GM12878 (cell line): ENCODE results near the gene MARS1. TPM values are rescaled to one million over a fixed set of nuclear protein-coding genes. Genes with fewer than 3 reads are reported as not detected.

Source experiments
- ATAC-seq: fragments of 200-7000 bp; cut with Tn5 transposase; 3 replicates; pipeline ENCODE4 v1.9.1; 2020; ENCODE audit warnings: mild to moderate bottlenecking, moderate library complexity
- BruUV-seq: library from RNA; stranded (reverse); fragments of 400-500 nt; replicated peaks from 2 replicates; lab custom pipeline; 2021; lab: Mats Ljungman, UMichigan
- CTCF ChIA-PET: fragments of 300-600 bp; sonication (Branson Sonifier 250); formaldehyde crosslinking; extraction: SDS; loops from one replicate; lab custom pipeline; 2021; ENCODE audit warnings: inconsistent platforms; lab: Yijun Ruan, JAX
- POLR2A ChIA-PET: fragments of 350-600 bp; formaldehyde crosslinking; extraction: SDS; loops from one replicate; lab custom pipeline; 2021; ENCODE audit warnings: inconsistent platforms; lab: Charles Lee
- RAD21 ChIA-PET: fragments of 300-600 bp; sonication (Branson Sonifier 250); formaldehyde crosslinking; loops from one replicate; lab custom pipeline; 2023; ENCODE audit warnings: antibody characterized with exemption; ENCODE audit not compliant: unreplicated experiment; lab: Charles Lee
- SMC1A ChIA-PET: fragments of 300-600 bp; sonication (Branson Sonifier 250); formaldehyde crosslinking; loops from one replicate; lab custom pipeline; 2023; ENCODE audit not compliant: unreplicated experiment, uncharacterized antibody; lab: Charles Lee
- DNase-seq: peaks from one replicate; pipeline ENCODE4 v3.0.0-alpha.2; 2011; ENCODE audit warnings: low read depth, low spot score
- FAIRE-seq: peaks from 3 replicates; lab custom pipeline; 2011; peaks lifted over from hg19 to GRCh38; lab: Jason Lieb, UNC
- H2AFZ ChIP-seq: 2 replicates; pipeline ENCODE4 v1.6.0; 2011; ENCODE audit warnings: low read depth, low read length, control low read depth; ENCODE audit not compliant: control insufficient read depth
- H3K27ac ChIP-seq: 2 replicates; pipeline ENCODE4 v1.5.1; 2011; ENCODE audit warnings: control low read depth; ENCODE audit not compliant: control insufficient read depth, insufficient read depth
- H3K27me3 ChIP-seq, 2 experiments: replicated peaks in 1 of 2; 2 replicates each; pipeline versions ENCODE4 v1.6.0 to v1.6.1; 2011; ENCODE audit warnings: low read length in 1 of 2; ENCODE audit not compliant: control insufficient read depth in 2 of 2, insufficient read depth in 2 of 2
- H3K36me3 ChIP-seq, 2 experiments: 2 replicates each; pipeline ENCODE4 v1.5.1; 2011; ENCODE audit warnings: low read length in 1 of 2; ENCODE audit not compliant: control insufficient read depth in 2 of 2, insufficient read depth in 2 of 2
- H3K4me1 ChIP-seq: 2 replicates; pipeline ENCODE4 v1.6.1; 2011; ENCODE audit warnings: mild to moderate bottlenecking, low read length, moderate library complexity, mixed read lengths; ENCODE audit not compliant: control insufficient read depth, insufficient read depth
- H3K4me2 ChIP-seq: 2 replicates; pipeline ENCODE4 v1.6.0; 2011; ENCODE audit warnings: control low read depth; ENCODE audit not compliant: control insufficient read depth, insufficient read depth
- H3K4me3 ChIP-seq: fragments of 200-600 bp; sonication (generic); 2 replicates; pipeline ENCODE4 v1.5.1; 2016
- H3K79me2 ChIP-seq: 2 replicates; pipeline ENCODE4 v1.6.0; 2011; ENCODE audit warnings: low read length; ENCODE audit not compliant: control insufficient read depth, insufficient read depth
- H3K9ac ChIP-seq: 2 replicates; pipeline ENCODE4 v1.8.0; 2011; ENCODE audit warnings: low read length, control low read depth, mixed read lengths; ENCODE audit not compliant: control insufficient read depth, insufficient read depth
- H3K9me3 ChIP-seq: replicated peaks from 3 replicates; pipeline ENCODE4 v1.5.1; 2011; ENCODE audit warnings: mild to moderate bottlenecking, low read length; ENCODE audit not compliant: control insufficient read depth, insufficient read depth
- H4K20me1 ChIP-seq: 2 replicates; pipeline ENCODE4 v1.6.0; 2011; ENCODE audit not compliant: control insufficient read depth, insufficient read depth
- MXI1 ChIP-seq: fragments of 150-350 bp; IDR thresholded peaks from 2 replicates; pipeline ENCODE4 v1.6.1; 2011; ENCODE audit warnings: low read depth, mild to moderate bottlenecking, inconsistent platforms, low read length, improper control_type of control experiment
- NBN ChIP-seq: fragments of 450-650 bp; IDR thresholded peaks from 2 replicates; pipeline ENCODE4 v1.6.1; 2016
- WGBS: methylation state at CpG from one replicate; pipeline ENCODE4 v1.1.6; 2016; ENCODE audit warnings: low lambda C conversion rate; ENCODE audit not compliant: insufficient replicate concordance, insufficient coverage; ENCODE audit errors: missing lambda C conversion rate; 5-methylcytosine and 5-hydroxymethylcytosine counted together
- in situ Hi-C: fragments of 300-500 bp; cut with MboI; formaldehyde crosslinking; loops from 9 replicates; pipeline ENCODE4 v1.14.3; 2018; ENCODE audit warnings: mixed read lengths
- intact Hi-C: fragments of 100-400 bp; cut with micrococcal nuclease; formaldehyde crosslinking; loops from one replicate; pipeline ENCODE4 v1.14.2; 2022; ENCODE audit not compliant: unreplicated experiment
- polyA plus RNA-seq, 11 experiments: library from polyadenylated mRNA; depleted of rRNA in 4 of 11; unstranded in 6 of 11; stranded (reverse) in 5 of 11; fragments of >200 nt; fragmentation: Nextera tagmentation in 4 of 11; fragmentation: Illumina TruSeq in 1 of 11; extraction: Ambion mirVana in 4 of 11; extraction: Trizol in 1 of 11; gene quantifications; 1 replicate in 1 of 11; 2 replicates in 10 of 11; pipeline versions ENCODE4 v1.2.1 to v1.2.3, GENCODE V29; 2011 to 2016; ENCODE audit warnings: inconsistent platforms in 2 of 11, missing spikeins in 2 of 11, low read depth in 1 of 11
- total RNA-seq, 4 experiments: library from RNA; depleted of rRNA in 3 of 4; stranded (reverse); fragments of >200 nt in 3 of 4; fragmentation: Illumina TruSeq in 1 of 4; extraction: Trizol in 1 of 4; gene quantifications; 2 replicates each; pipeline versions ENCODE4 v1.2.1 to v1.2.3, GENCODE V29; 2013 to 2021
- TF ChIP-seq, protein P1 (sequence below): IDR thresholded peaks from 2 replicates; pipeline ENCODE4 v1.6.1; 2012; ENCODE audit warnings: low read depth, low read length, improper control_type of control experiment
- TF ChIP-seq, protein P2 (sequence below): fragments of 450-650 bp; conservative IDR thresholded peaks from 2 replicates; pipeline ENCODE4 v1.6.1; 2017; ENCODE audit warnings: mild to moderate bottlenecking, moderate library complexity

Gene MARS1
- total and polyA plus RNA-seq, 10 of the 15 experiments (the other 5 are each of a cell fraction or from before 2014, with no cell fraction given), result 72.3 to 270 (median 153) TPM

DNA sequence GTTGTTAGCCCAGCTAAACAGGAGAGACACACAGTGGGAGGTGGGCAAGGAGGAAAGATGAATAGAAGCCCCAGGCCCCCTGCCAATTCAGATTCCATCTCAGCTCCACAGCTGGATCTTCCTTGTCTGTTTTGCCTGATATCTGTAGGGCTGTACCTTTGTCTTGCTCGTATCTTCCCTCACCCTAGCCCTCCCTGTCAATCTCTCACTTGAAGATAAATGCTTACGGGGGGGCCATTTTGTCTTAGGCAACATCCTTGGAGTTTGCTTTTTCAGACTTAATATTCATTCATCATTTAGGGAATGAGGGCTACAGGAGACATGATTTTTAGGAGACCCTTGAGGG lies 64.4 kb downstream of the MARS1 start:
- no peak overlapping the region for H3K4me3 ChIP-seq
- CTCF ChIA-PET, result interaction anchor here (1.3 to 1.8 kb wide), 3 partner anchors 9 to 33 kb away, joined by 4 to 9 read pairs (median 5); no protein-coding TSS in a partner anchor
- no peaks in the 10 kb centered on the region for H3K9me3 ChIP-seq
- POLR2A ChIA-PET, result interaction anchor here (0.6 kb wide), 1 partner anchor 253 kb away, joined by 3 read pairs; no protein-coding TSS in a partner anchor
- H3K27me3 ChIP-seq, result peaks cover 0 to 3% of the 10 kb centered on the region in 2 experiments; a peak in 2 of 4 replicates
- WGBS, result 31% methylated on average over 2 of the region's 2 CpGs
- intact Hi-C loops, result no loop called here
- no peak for DNase-seq
- H3K4me1 ChIP-seq, result 0 out of 2 replicates have a peak, but pooled peaks cover 2% of the 10 kb centered on the region
- no peak overlapping the region for H3K4me2 ChIP-seq
- no peak overlapping the region for H3K9ac ChIP-seq
- in situ Hi-C loops, result no loop called here
- no peaks in the 10 kb centered on the region for H3K79me2 ChIP-seq
- TF ChIP-seq NBN (no peak), MXI1 (no peak)
- TF ChIP-seq, protein P1, sequence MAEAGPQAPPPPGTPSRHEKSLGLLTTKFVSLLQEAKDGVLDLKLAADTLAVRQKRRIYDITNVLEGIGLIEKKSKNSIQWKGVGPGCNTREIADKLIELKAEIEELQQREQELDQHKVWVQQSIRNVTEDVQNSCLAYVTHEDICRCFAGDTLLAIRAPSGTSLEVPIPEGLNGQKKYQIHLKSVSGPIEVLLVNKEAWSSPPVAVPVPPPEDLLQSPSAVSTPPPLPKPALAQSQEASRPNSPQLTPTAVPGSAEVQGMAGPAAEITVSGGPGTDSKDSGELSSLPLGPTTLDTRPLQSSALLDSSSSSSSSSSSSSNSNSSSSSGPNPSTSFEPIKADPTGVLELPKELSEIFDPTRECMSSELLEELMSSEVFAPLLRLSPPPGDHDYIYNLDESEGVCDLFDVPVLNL, result no peak
- TF ChIP-seq, protein P2, sequence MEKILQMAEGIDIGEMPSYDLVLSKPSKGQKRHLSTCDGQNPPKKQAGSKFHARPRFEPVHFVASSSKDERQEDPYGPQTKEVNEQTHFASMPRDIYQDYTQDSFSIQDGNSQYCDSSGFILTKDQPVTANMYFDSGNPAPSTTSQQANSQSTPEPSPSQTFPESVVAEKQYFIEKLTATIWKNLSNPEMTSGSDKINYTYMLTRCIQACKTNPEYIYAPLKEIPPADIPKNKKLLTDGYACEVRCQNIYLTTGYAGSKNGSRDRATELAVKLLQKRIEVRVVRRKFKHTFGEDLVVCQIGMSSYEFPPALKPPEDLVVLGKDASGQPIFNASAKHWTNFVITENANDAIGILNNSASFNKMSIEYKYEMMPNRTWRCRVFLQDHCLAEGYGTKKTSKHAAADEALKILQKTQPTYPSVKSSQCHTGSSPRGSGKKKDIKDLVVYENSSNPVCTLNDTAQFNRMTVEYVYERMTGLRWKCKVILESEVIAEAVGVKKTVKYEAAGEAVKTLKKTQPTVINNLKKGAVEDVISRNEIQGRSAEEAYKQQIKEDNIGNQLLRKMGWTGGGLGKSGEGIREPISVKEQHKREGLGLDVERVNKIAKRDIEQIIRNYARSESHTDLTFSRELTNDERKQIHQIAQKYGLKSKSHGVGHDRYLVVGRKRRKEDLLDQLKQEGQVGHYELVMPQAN, result no peak
- FAIRE-seq, result no peak
- no peaks in the 10 kb centered on the region for H4K20me1 ChIP-seq
- H3K36me3 ChIP-seq, result no peaks in the 10 kb centered on the region
- H2AFZ ChIP-seq, result no peak overlapping the region
- no TSS peak for BruUV-seq
- SMC1A ChIA-PET, result interaction anchor here (0.8 kb wide), 1 partner anchor 9 kb away, joined by 3 read pairs; no protein-coding TSS in a partner anchor
- ATAC-seq, result no peak
- H3K27ac ChIP-seq, result no peak overlapping the region
- RAD21 ChIA-PET, result no interaction called here
